Measurements from ENCODE around the gene PPP2R5D.

The PPP2R5D gene

DNA sequence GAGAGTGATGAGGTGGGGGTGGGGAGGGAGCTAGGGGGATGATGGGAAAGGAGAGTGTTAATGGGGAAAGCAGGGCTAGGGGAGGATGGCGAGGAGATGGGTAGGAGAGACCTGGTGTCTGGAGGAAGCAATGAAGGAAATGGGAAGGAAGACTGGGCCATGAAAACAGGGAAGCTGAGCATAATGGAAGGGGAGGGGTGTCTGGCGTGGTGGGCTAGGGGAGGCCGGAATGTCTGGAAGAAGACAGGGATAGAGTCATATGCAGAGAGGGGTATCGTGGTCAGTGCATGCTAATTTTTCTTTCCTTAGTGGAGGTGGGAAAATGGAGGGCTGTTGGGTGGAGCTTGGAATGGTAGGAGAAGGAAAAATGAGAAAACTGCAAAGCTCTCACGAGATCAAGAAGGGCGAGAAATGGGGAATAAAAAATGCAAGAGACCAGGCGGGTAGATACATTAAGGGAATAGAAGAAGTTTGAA lies 30.1 kb downstream of the PPP2R5D start:
- H3K23ac ChIP-seq (ENCODE audit: low read depth, low read length, poor library complexity) = no peak overlapping the region
- H2AK5ac ChIP-seq (ENCODE audit: low read depth, low read length) = peak overlapping the region; percentile 47
- H4K8ac ChIP-seq (ENCODE audit: low read depth, low read length) = no peak overlapping the region
- H2BK5ac ChIP-seq (ENCODE audit: low read length) = peak overlapping the region; percentile 85
- no peak overlapping the region for H2BK15ac ChIP-seq (ENCODE audit: low read length)
- no peaks in the 10 kb centered on the region for H3K9me3 ChIP-seq (replicated peaks in 1 of 2; ENCODE audit: control insufficient read depth in 2 of 2, insufficient read depth in 1 of 2, low read depth in 1 of 2, low read length in 2 of 2)
- peak overlapping the region; percentile 87 for H3K18ac ChIP-seq (ENCODE audit: low read length)
- H3K14ac ChIP-seq (ENCODE audit: low read length) = peak overlapping the region; percentile 82
- no CpG with 5 or more reads among the region's 7 CpGs for WGBS, 2 donors (ENCODE audit: extremely low coverage in 2 of 2, insufficient read length in 2 of 2, insufficient replicate concordance in 1 of 2)
- peak overlapping the region; percentile 71 for H3K4me2 ChIP-seq (ENCODE audit: insufficient read depth, low read length, poor library complexity, severe bottlenecking)
- H3K79me1 ChIP-seq (ENCODE audit: low read depth, low read length) = peaks cover 21% of the 10 kb centered on the region
- H3K4ac ChIP-seq (ENCODE audit: low read length) = no peak overlapping the region
- no peak overlapping the region for H2BK12ac ChIP-seq (ENCODE audit: low read length)
- H3K27me3 ChIP-seq (ENCODE audit: control insufficient read depth in 3 of 3, insufficient read depth in 3 of 3, low read depth in 1 of 3, low read length in 3 of 3) = no peaks in the 10 kb centered on the region
- H2AFZ ChIP-seq (ENCODE audit: low read length) = peak overlapping the region; percentile 91
- peaks cover 45 to 72% of the 10 kb centered on the region in 2 donors for H3K36me3 ChIP-seq (replicated peaks in 1 of 2; ENCODE audit: control insufficient read depth in 2 of 2, insufficient read depth in 2 of 2, low read length in 2 of 2)
- H3K9ac ChIP-seq (ENCODE audit: low read depth, low read length, poor library complexity) = peak overlapping the region; percentile 97
- no peak overlapping the region for H4K91ac ChIP-seq (ENCODE audit: low read depth, low read length, poor library complexity)
- DNase-seq (ENCODE audit: low spot score) = no peak
- peak overlapping the region; percentile 94 to 97 for H3K4me3 ChIP-seq (ENCODE audit: low read length in 2 of 2)
- peak overlapping the region; percentile 49 for H3K27ac ChIP-seq (replicated peaks; ENCODE audit: low read length)
- peaks cover 3 to 12% of the 10 kb centered on the region in 2 donors for H3K4me1 ChIP-seq (ENCODE audit: control insufficient read depth in 2 of 2, insufficient read depth in 1 of 2, low read depth in 1 of 2, low read length in 2 of 2)
- no peak overlapping the region for H2BK120ac ChIP-seq (ENCODE audit: low read depth, low read length)

DNA sequence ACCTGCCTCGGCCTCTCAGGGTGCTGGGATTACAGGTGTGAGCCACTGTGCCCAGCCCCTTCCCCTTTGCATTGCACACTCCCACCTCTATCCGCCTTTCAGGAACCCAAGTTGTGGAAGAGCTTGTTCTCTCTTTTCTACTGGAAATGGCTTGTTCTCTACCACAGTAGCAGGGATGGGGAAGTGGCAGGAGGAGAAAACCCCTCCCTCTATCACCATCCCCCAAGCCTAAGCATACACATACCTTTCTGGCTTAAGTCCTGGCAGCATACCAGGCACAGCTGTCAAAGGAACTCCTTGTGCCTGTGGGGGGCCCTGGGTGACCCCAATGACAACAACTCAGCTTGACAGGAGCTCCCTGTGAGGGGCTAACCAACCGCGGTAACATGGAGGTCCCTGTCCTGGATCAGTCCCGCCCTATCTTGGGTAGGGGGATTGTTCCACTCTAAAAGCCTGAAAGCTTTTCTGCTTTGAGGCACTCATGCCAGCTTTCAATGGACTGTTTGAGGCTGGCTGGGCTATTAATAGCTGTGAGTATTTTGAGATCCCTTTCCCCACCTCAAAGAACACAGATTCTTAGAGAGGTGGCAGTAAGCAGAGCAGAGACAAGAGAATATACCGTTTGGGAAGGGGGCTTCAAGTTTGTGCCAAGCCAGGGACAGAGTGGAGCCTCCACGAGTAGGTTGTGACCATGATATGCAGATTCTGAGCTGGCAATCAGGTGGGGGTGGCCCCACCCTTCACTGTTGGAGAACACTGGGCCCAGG lies 32.0 kb downstream of the PPP2R5D start:
- H3K9me3 ChIP-seq (replicated peaks in 1 of 2; ENCODE audit: control insufficient read depth in 2 of 2, insufficient read depth in 1 of 2, low read depth in 1 of 2, low read length in 2 of 2) = no peaks in the 10 kb centered on the region
- DNase-seq (ENCODE audit: low spot score) = no peak
- peak overlapping the region; percentile 61 for H3K9ac ChIP-seq (ENCODE audit: low read depth, low read length, poor library complexity)
- peak overlapping the region; percentile 19 for H4K8ac ChIP-seq (ENCODE audit: low read depth, low read length)
- H2AK5ac ChIP-seq (ENCODE audit: low read depth, low read length) = no peak overlapping the region
- H3K4ac ChIP-seq (ENCODE audit: low read length) = no peak overlapping the region
- H3K27ac ChIP-seq (replicated peaks; ENCODE audit: low read length) = no peak overlapping the region
- H2BK5ac ChIP-seq (ENCODE audit: low read length) = no peak overlapping the region
- peak overlapping the region; percentile 13 for H3K23ac ChIP-seq (ENCODE audit: low read depth, low read length, poor library complexity)
- no peak overlapping the region for H3K4me2 ChIP-seq (ENCODE audit: insufficient read depth, low read length, poor library complexity, severe bottlenecking)
- H3K27me3 ChIP-seq (ENCODE audit: control insufficient read depth in 3 of 3, insufficient read depth in 3 of 3, low read depth in 1 of 3, low read length in 3 of 3) = no peaks in the 10 kb centered on the region
- H3K4me3 ChIP-seq (ENCODE audit: low read length in 2 of 2) = no peak overlapping the region
- no peak overlapping the region for H2BK12ac ChIP-seq (ENCODE audit: low read length)
- peaks cover 21% of the 10 kb centered on the region for H3K79me1 ChIP-seq (ENCODE audit: low read depth, low read length)
- no peak overlapping the region for H2BK15ac ChIP-seq (ENCODE audit: low read length)
- no peak overlapping the region for H2BK120ac ChIP-seq (ENCODE audit: low read depth, low read length)
- WGBS, 2 donors (ENCODE audit: extremely low coverage in 2 of 2, insufficient read length in 2 of 2, insufficient replicate concordance in 1 of 2) = no CpG with 5 or more reads among the region's 7 CpGs
- H3K4me1 ChIP-seq (ENCODE audit: control insufficient read depth in 2 of 2, insufficient read depth in 1 of 2, low read depth in 1 of 2, low read length in 2 of 2) = peaks cover 8 to 17% of the 10 kb centered on the region in 2 donors
- no peak overlapping the region for H3K14ac ChIP-seq (ENCODE audit: low read length)
- no peak overlapping the region for H4K91ac ChIP-seq (ENCODE audit: low read depth, low read length, poor library complexity)
- peaks cover 29 to 69% of the 10 kb centered on the region in 2 donors for H3K36me3 ChIP-seq (replicated peaks in 1 of 2; ENCODE audit: control insufficient read depth in 2 of 2, insufficient read depth in 2 of 2, low read length in 2 of 2)
- H3K18ac ChIP-seq (ENCODE audit: low read length) = no peak overlapping the region
- no peak overlapping the region for H2AFZ ChIP-seq (ENCODE audit: low read length)

DNA sequence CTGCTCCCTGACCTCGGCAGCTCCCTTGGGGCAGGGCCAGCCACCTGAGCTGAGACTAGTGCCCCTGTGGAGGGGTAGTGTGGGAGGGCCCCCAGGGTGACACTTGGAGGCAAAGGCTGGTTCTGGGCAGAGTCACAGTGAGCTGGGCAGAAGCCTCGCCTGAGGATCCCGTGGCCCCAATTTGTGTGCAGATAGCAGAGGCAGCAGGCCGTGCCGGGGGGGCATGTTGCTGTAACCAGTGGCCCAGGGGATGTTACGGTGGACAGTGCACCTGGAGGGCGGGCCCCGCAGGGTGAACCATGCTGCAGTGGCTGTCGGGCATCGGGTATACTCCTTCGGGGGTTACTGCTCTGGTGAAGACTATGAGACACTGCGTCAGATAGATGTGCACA lies 32.6 kb downstream of the PPP2R5D start:
- H3K18ac ChIP-seq (ENCODE audit: low read length) = no peak overlapping the region
- H3K4me2 ChIP-seq (ENCODE audit: insufficient read depth, low read length, poor library complexity, severe bottlenecking) = no peak overlapping the region
- no peak overlapping the region for H2BK15ac ChIP-seq (ENCODE audit: low read length)
- peak overlapping the region; percentile 61 for H3K9ac ChIP-seq (ENCODE audit: low read depth, low read length, poor library complexity)
- H2BK120ac ChIP-seq (ENCODE audit: low read depth, low read length) = no peak overlapping the region
- H3K36me3 ChIP-seq (replicated peaks in 1 of 2; ENCODE audit: control insufficient read depth in 2 of 2, insufficient read depth in 2 of 2, low read length in 2 of 2) = peaks cover 24 to 63% of the 10 kb centered on the region in 2 donors
- peak overlapping the region; percentile 19 for H4K8ac ChIP-seq (ENCODE audit: low read depth, low read length)
- H4K91ac ChIP-seq (ENCODE audit: low read depth, low read length, poor library complexity) = no peak overlapping the region
- H3K27me3 ChIP-seq (ENCODE audit: control insufficient read depth in 3 of 3, insufficient read depth in 3 of 3, low read depth in 1 of 3, low read length in 3 of 3) = no peaks in the 10 kb centered on the region
- no peak overlapping the region for H2BK5ac ChIP-seq (ENCODE audit: low read length)
- peaks cover 8 to 17% of the 10 kb centered on the region in 2 donors for H3K4me1 ChIP-seq (ENCODE audit: control insufficient read depth in 2 of 2, insufficient read depth in 1 of 2, low read depth in 1 of 2, low read length in 2 of 2)
- no peak for DNase-seq (ENCODE audit: low spot score)
- H3K4ac ChIP-seq (ENCODE audit: low read length) = no peak overlapping the region
- no peak overlapping the region for H3K14ac ChIP-seq (ENCODE audit: low read length)
- H3K4me3 ChIP-seq (ENCODE audit: low read length in 2 of 2) = peak overlapping the region in 1 of 2 donors; percentile 29
- H3K27ac ChIP-seq (replicated peaks; ENCODE audit: low read length) = no peak overlapping the region
- peaks cover 0 to 2% of the 10 kb centered on the region in 2 donors for H3K9me3 ChIP-seq (replicated peaks in 1 of 2; ENCODE audit: control insufficient read depth in 2 of 2, insufficient read depth in 1 of 2, low read depth in 1 of 2, low read length in 2 of 2)
- no peak overlapping the region for H2AFZ ChIP-seq (ENCODE audit: low read length)
- H3K23ac ChIP-seq (ENCODE audit: low read depth, low read length, poor library complexity) = peak overlapping the region; percentile 13
- no CpG with 5 or more reads among the region's 12 CpGs for WGBS, 2 donors (ENCODE audit: extremely low coverage in 2 of 2, insufficient read length in 2 of 2, insufficient replicate concordance in 1 of 2)
- H2BK12ac ChIP-seq (ENCODE audit: low read length) = no peak overlapping the region
- H2AK5ac ChIP-seq (ENCODE audit: low read depth, low read length) = no peak overlapping the region
- H3K79me1 ChIP-seq (ENCODE audit: low read depth, low read length) = peaks cover 21% of the 10 kb centered on the region

DNA sequence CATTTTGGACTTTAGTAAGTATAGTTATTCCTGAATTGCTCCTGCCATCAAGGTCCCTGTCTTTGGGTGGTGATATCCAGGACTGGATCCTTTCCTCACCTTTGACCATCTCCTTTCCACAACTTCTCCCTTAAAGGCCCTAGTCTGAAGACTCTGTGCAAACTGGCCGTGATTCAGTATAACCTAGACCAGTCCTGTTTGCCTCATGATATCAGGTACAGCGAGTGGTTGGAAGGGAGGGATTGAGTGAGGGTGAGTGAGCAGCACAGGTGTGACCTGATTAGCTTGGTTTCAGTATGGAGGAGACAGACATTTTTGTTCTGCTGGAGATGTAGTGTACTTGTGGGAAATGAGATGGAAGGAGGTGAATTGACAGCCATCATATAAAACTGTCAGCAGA lies 34.8 kb downstream of the PPP2R5D start:
- Histone ChIP-seq H3K23ac (ENCODE audit: low read depth, low read length, poor library complexity) (no peak overlapping the region), H3K18ac (ENCODE audit: low read length) (no peak overlapping the region), H3K4me1 (ENCODE audit: control insufficient read depth in 2 of 2, insufficient read depth in 1 of 2, low read depth in 1 of 2, low read length in 2 of 2) (peaks cover 5 to 7% of the 10 kb centered on the region in 2 donors), H2BK15ac (ENCODE audit: low read length) (no peak overlapping the region), H3K27ac (replicated peaks; ENCODE audit: low read length) (no peak overlapping the region), H3K4ac (ENCODE audit: low read length) (no peak overlapping the region), H4K91ac (ENCODE audit: low read depth, low read length, poor library complexity) (no peak overlapping the region), H3K36me3 (replicated peaks in 1 of 2; ENCODE audit: control insufficient read depth in 2 of 2, insufficient read depth in 2 of 2, low read length in 2 of 2) (peaks cover 20 to 62% of the 10 kb centered on the region in 2 donors), H2BK5ac (ENCODE audit: low read length) (no peak overlapping the region), H2AFZ (ENCODE audit: low read length) (no peak overlapping the region), H3K79me1 (ENCODE audit: low read depth, low read length) (peaks cover 19% of the 10 kb centered on the region), H3K9ac (ENCODE audit: low read depth, low read length, poor library complexity) (no peak overlapping the region), H3K4me2 (ENCODE audit: insufficient read depth, low read length, poor library complexity, severe bottlenecking) (no peak overlapping the region), H4K8ac (ENCODE audit: low read depth, low read length) (no peak overlapping the region), H2AK5ac (ENCODE audit: low read depth, low read length) (no peak overlapping the region), H3K4me3 (ENCODE audit: low read length in 2 of 2) (no peak overlapping the region), H2BK12ac (ENCODE audit: low read length) (no peak overlapping the region), H3K14ac (ENCODE audit: low read length) (no peak overlapping the region), H3K27me3 (ENCODE audit: control insufficient read depth in 3 of 3, insufficient read depth in 3 of 3, low read depth in 1 of 3, low read length in 3 of 3) (no peaks in the 10 kb centered on the region), H2BK120ac (ENCODE audit: low read depth, low read length) (no peak overlapping the region), H3K9me3 (replicated peaks in 1 of 2; ENCODE audit: control insufficient read depth in 2 of 2, insufficient read depth in 1 of 2, low read depth in 1 of 2, low read length in 2 of 2) (peaks cover 0 to 2% of the 10 kb centered on the region in 2 donors)
- no CpG with 5 or more reads among the region's 2 CpGs for WGBS, 2 donors (ENCODE audit: extremely low coverage in 2 of 2, insufficient read length in 2 of 2, insufficient replicate concordance in 1 of 2)
- no peak for DNase-seq (ENCODE audit: low spot score)

Measured in neuronal stem cell (in vitro differentiated cells).